HG02763 (cell line): Measurements from ENCODE around the gene SLC12A2.

Source experiments
- ATAC-seq: cut with Tn5 transposase; IDR thresholded peaks from one replicate; pipeline ENCODE4 v1.9.1; 2021; ENCODE audit warnings: mild to moderate bottlenecking, moderate library complexity; ENCODE audit not compliant: unreplicated experiment

SLC12A2 gene

GRCh38 chr5:128220841-128221240 lies 137.3 kb downstream of the SLC12A2 start:
- no peak for ATAC-seq

GRCh38 chr5:128224336-128224735 lies 140.8 kb downstream of the SLC12A2 start:
- no peak for ATAC-seq

GRCh38 chr5:128225245-128226030 lies 141.9 kb downstream of the SLC12A2 start:
- no peak for ATAC-seq

- no peak for ATAC-seq
These were observed 144.4 kb downstream of the SLC12A2 start for GRCh38 chr5:128228008-128228407.

GRCh38 chr5:128228521-128228920 lies 145.0 kb downstream of the SLC12A2 start:
- no peak for ATAC-seq

- no peak for ATAC-seq
These were observed 151.5 kb downstream of the SLC12A2 start for GRCh38 chr5:128234928-128235641.

- no peak for ATAC-seq
These were observed 152.8 kb downstream of the SLC12A2 start for GRCh38 chr5:128236334-128236733.

- no peak for ATAC-seq
These were observed 153.4 kb downstream of the SLC12A2 start for GRCh38 chr5:128237000-128237399.

GRCh38 chr5:128237546-128237945 lies 154.0 kb downstream of the SLC12A2 start:
- no peak for ATAC-seq
